CD4-positive, alpha-beta memory T cell (primary cell): ENCODE results near the gene ANKMY1. TPM values are rescaled to one million over a fixed set of nuclear protein-coding genes. Genes with fewer than 3 reads are reported as not detected.

Experiments
- CTCF ChIA-PET: fragments of 350-600 bp; sonication (Branson Sonifier 250); formaldehyde crosslinking; loops from one replicate; lab custom pipeline; 2021; ENCODE audit warnings: inconsistent platforms; ENCODE audit not compliant: partially characterized antibody; lab: Charles Lee
- POLR2A ChIA-PET: fragments of 350-600 bp; sonication (Branson Sonifier 250); formaldehyde crosslinking; loops from one replicate; lab custom pipeline; 2021; ENCODE audit not compliant: partially characterized antibody; lab: Charles Lee
- DNase-seq, 5 donors: peaks; one replicate each; pipeline versions ENCODE4 v3.0.0 to v3.0.0-alpha.2; 2020 to 2022; ENCODE audit warnings: mixed read lengths in 1 of 5
- H3K27ac ChIP-seq: one replicate; pipeline ENCODE4 v1.7.0; 2013; ENCODE audit warnings: low read depth, low read length
- H3K27me3 ChIP-seq: 2 replicates; pipeline ENCODE4 v1.7.0; 2013; ENCODE audit warnings: mild to moderate bottlenecking, low read length, moderate library complexity; ENCODE audit not compliant: insufficient read depth
- H3K36me3 ChIP-seq: 2 replicates; pipeline ENCODE4 v1.7.0; 2013; ENCODE audit warnings: mild to moderate bottlenecking, low read length, moderate library complexity; ENCODE audit not compliant: insufficient read depth
- H3K4me1 ChIP-seq: 2 replicates; pipeline ENCODE4 v1.7.0; 2013; ENCODE audit warnings: mild to moderate bottlenecking, low read length, moderate library complexity; ENCODE audit not compliant: insufficient read depth
- H3K4me3 ChIP-seq, 2 donors: one replicate each; pipeline ENCODE4 v1.7.0; 2013; ENCODE audit warnings: low read length in 2 of 2, mild to moderate bottlenecking in 1 of 2
- H3K9me3 ChIP-seq, 2 donors: one replicate each; pipeline ENCODE4 v1.7.0; 2013; ENCODE audit warnings: low read length in 2 of 2, control low read depth in 1 of 2; ENCODE audit not compliant: control insufficient read depth in 1 of 2
- H3K27ac Mint-ChIP-seq, 7 donors: one replicate each; pipeline ENCODE4 v1.8.0; 2020 to 2021; ENCODE audit warnings: mixed read lengths in 7 of 7, mild to moderate bottlenecking in 6 of 7, inconsistent platforms in 3 of 7, moderate library complexity in 3 of 7
- H3K27me3 Mint-ChIP-seq, 2 donors: one replicate each; pipeline ENCODE4 v1.8.0; 2020 to 2021; ENCODE audit warnings: mixed read lengths in 2 of 2
- H3K36me3 Mint-ChIP-seq, 2 donors: one replicate each; pipeline ENCODE4 v1.8.0; 2020 to 2021; ENCODE audit warnings: mixed read lengths in 2 of 2, inconsistent platforms in 1 of 2, mild to moderate bottlenecking in 1 of 2
- H3K4me1 Mint-ChIP-seq, 4 donors: one replicate each; pipeline ENCODE4 v1.8.0; 2020 to 2021; ENCODE audit warnings: mixed read lengths in 4 of 4, mild to moderate bottlenecking in 1 of 4
- H3K4me3 Mint-ChIP-seq, 8 donors: one replicate each; pipeline ENCODE4 v1.8.0; 2020 to 2021; ENCODE audit warnings: mixed read lengths in 8 of 8, mild to moderate bottlenecking in 7 of 8, moderate library complexity in 6 of 8, inconsistent platforms in 3 of 8
- H3K9me3 Mint-ChIP-seq, 8 donors: one replicate each; pipeline ENCODE4 v1.8.0; 2020 to 2021; ENCODE audit warnings: mixed read lengths in 8 of 8, mild to moderate bottlenecking in 5 of 8, inconsistent platforms in 3 of 8, moderate library complexity in 1 of 8
- intact Hi-C: fragments of 100-400 bp; cut with micrococcal nuclease; formaldehyde crosslinking; loops from one replicate; pipeline ENCODE4 v1.15.1; 2023
- polyA plus RNA-seq, 2 donors: library from polyadenylated mRNA; unstranded; fragments of 300-500 nt; fragmentation: Illumina TruSeq; gene quantifications; one replicate each; pipeline ENCODE4 v1.2.3, GENCODE V29; 2021
- total RNA-seq, 2 experiments: library from RNA; stranded (reverse); gene quantifications; one replicate each; pipeline ENCODE4 v1.2.3, GENCODE V29; 2021

ANKMY1 gene
- total and polyA plus RNA-seq, 4 experiments from 2014 or later: 9.4 to 84.8 (median 43.3) TPM

GRCh38 chr2:240441326-240441992 lies 116.3 kb downstream of the ANKMY1 start:
- ChIA-PET CTCF (interaction anchor here (1.6 kb wide), 1 partner anchor 208 kb away, joined by 6 read pairs; no protein-coding TSS in a partner anchor), POLR2A (no interaction called here)
- peak in 1 of 5 donors; percentile 7 for DNase-seq
- H3K36me3 ChIP-seq: no peaks in the 10 kb centered on the region
- H3K4me1 ChIP-seq: peaks cover 10% of the 10 kb centered on the region
- no peaks in the 10 kb centered on the region for H3K9me3 ChIP-seq
- H3K4me3 Mint-ChIP-seq: no peak overlapping the region
- intact Hi-C loops: no loop called here
- no peaks in the 10 kb centered on the region for H3K36me3 Mint-ChIP-seq
- peaks cover 4 to 8% of the 10 kb centered on the region in 2 donors for H3K27me3 Mint-ChIP-seq
- H3K27ac Mint-ChIP-seq: no peak overlapping the region
- H3K27me3 ChIP-seq: peaks cover 8% of the 10 kb centered on the region
- H3K9me3 Mint-ChIP-seq: no peaks in the 10 kb centered on the region
- H3K4me1 Mint-ChIP-seq: peaks cover 2 to 13% (median 4%) of the 10 kb centered on the region in 4 donors
- H3K4me3 ChIP-seq: no peak overlapping the region
- no peak overlapping the region for H3K27ac ChIP-seq

DNA sequence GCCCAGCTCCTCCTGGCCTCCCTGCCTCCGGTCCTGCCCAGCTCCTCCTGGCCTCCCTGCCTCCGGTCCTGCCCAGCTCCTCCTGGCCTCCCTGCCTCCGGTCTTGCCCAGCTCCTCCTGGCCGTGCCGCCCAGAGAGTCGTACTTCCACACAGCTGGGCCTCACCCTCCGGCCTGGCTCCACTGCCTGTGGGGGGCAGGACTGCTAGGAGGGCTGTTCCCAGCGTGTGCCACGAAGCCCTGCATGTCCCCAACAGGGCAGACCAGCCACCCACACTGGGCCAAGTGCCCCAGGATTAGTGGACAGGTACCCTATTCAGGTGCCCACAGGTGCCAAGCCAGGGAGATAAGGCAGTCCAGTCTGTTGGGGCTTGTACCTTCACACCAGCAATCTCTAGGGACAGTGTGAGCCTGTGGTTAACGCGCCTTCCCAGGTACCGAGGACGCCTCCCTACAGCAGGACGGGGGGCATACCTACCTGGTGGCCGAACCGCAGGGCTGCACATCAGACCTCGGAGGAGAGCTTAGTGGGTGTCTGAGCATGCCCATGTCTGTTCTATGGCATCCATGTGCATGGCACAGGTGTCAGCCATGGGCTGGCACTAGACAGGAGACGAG lies 117.0 kb downstream of the ANKMY1 start:
- CTCF ChIA-PET: no interaction called here
- H3K4me3 ChIP-seq: no peak overlapping the region
- no peak overlapping the region for H3K27ac Mint-ChIP-seq
- H3K4me1 Mint-ChIP-seq: peaks cover 2 to 13% (median 4%) of the 10 kb centered on the region in 4 donors
- peaks cover 11% of the 10 kb centered on the region for H3K4me1 ChIP-seq
- H3K9me3 ChIP-seq: no peaks in the 10 kb centered on the region
- H3K27ac ChIP-seq: no peak overlapping the region
- H3K9me3 Mint-ChIP-seq: no peaks in the 10 kb centered on the region
- no peak overlapping the region for H3K4me3 Mint-ChIP-seq
- DNase-seq: peak in 1 of 5 donors; percentile 28
- intact Hi-C loops: no loop called here
- POLR2A ChIA-PET: no interaction called here
- H3K27me3 ChIP-seq: peaks cover 8% of the 10 kb centered on the region
- no peaks in the 10 kb centered on the region for H3K36me3 Mint-ChIP-seq
- H3K27me3 Mint-ChIP-seq: peaks cover 4 to 8% of the 10 kb centered on the region in 2 donors
- no peaks in the 10 kb centered on the region for H3K36me3 ChIP-seq

- no peaks in the 10 kb centered on the region for H3K9me3 Mint-ChIP-seq
- Histone ChIP-seq H3K9me3 (no peaks in the 10 kb centered on the region), H3K36me3 (no peaks in the 10 kb centered on the region), H3K4me3 (no peak overlapping the region), H3K27me3 (peaks cover 8% of the 10 kb centered on the region), H3K27ac (no peak overlapping the region), H3K4me1 (peaks cover 11% of the 10 kb centered on the region)
- DNase-seq: no peak
- H3K36me3 Mint-ChIP-seq: no peaks in the 10 kb centered on the region
- ChIA-PET POLR2A (no interaction called here), CTCF (interaction anchor here (1.2 to 2.8 kb wide), 2 partner anchors 24 to 208 kb away, joined by 4 to 13 read pairs; no protein-coding TSS in a partner anchor)
- no peak overlapping the region for H3K27ac Mint-ChIP-seq
- peaks cover 4 to 7% of the 10 kb centered on the region in 2 donors for H3K27me3 Mint-ChIP-seq
- intact Hi-C loops: no loop called here
- peaks cover 2 to 13% (median 4%) of the 10 kb centered on the region in 4 donors for H3K4me1 Mint-ChIP-seq
- H3K4me3 Mint-ChIP-seq: no peak overlapping the region
Measured at GRCh38 chr2:240440251-240440650, 117.5 kb downstream of the ANKMY1 start.

GRCh38 chr2:240439698-240440151 lies 118.1 kb downstream of the ANKMY1 start:
- intact Hi-C loops: loop anchor here (2.0 to 5.0 kb wide), 3 partner anchors 128 to 393 kb away; partner anchors contain the start of gene RNPEPL1
- ChIA-PET POLR2A (no interaction called here), CTCF (interaction anchor here (1.2 to 2.8 kb wide), 3 partner anchors 24 to 207 kb away, joined by 4 to 13 read pairs (median 4); no protein-coding TSS in a partner anchor)
- Histone ChIP-seq H3K4me3 (no peak overlapping the region), H3K9me3 (no peaks in the 10 kb centered on the region), H3K36me3 (no peaks in the 10 kb centered on the region), H3K4me1 (peaks cover 13% of the 10 kb centered on the region), H3K27me3 (peaks cover 8% of the 10 kb centered on the region), H3K27ac (no peak overlapping the region)
- H3K4me1 Mint-ChIP-seq: peaks cover 2 to 14% (median 4%) of the 10 kb centered on the region in 4 donors
- H3K27me3 Mint-ChIP-seq: peaks cover 4% of the 10 kb centered on the region in 2 donors
- H3K4me3 Mint-ChIP-seq: no peak overlapping the region
- no peak overlapping the region for H3K27ac Mint-ChIP-seq
- no peak for DNase-seq
- no peaks in the 10 kb centered on the region for H3K36me3 Mint-ChIP-seq
- H3K9me3 Mint-ChIP-seq: no peaks in the 10 kb centered on the region

GRCh38 chr2:240438810-240439697 lies 118.7 kb downstream of the ANKMY1 start:
- peaks cover 16% of the 10 kb centered on the region for H3K4me1 ChIP-seq
- no peak overlapping the region for H3K27ac Mint-ChIP-seq
- H3K4me3 ChIP-seq: no peak overlapping the region
- no peaks in the 10 kb centered on the region for H3K36me3 Mint-ChIP-seq
- no peak overlapping the region for H3K4me3 Mint-ChIP-seq
- DNase-seq: no peak
- ChIA-PET CTCF (interaction anchor here (0.9 to 2.8 kb wide), 5 partner anchors 11 to 207 kb away, joined by 3 to 13 read pairs (median 4); no protein-coding TSS in a partner anchor), POLR2A (no interaction called here)
- no peaks in the 10 kb centered on the region for H3K9me3 ChIP-seq
- H3K27ac ChIP-seq: no peak overlapping the region
- H3K27me3 ChIP-seq: peaks cover 8% of the 10 kb centered on the region
- peaks cover 2 to 18% (median 7%) of the 10 kb centered on the region in 4 donors for H3K4me1 Mint-ChIP-seq
- H3K27me3 Mint-ChIP-seq: peaks cover 4% of the 10 kb centered on the region in 2 donors
- intact Hi-C loops: loop anchor here (1.0 to 5.0 kb wide), 4 partner anchors 128 to 393 kb away; partner anchors contain the start of gene RNPEPL1
- no peaks in the 10 kb centered on the region for H3K9me3 Mint-ChIP-seq
- no peaks in the 10 kb centered on the region for H3K36me3 ChIP-seq

DNA sequence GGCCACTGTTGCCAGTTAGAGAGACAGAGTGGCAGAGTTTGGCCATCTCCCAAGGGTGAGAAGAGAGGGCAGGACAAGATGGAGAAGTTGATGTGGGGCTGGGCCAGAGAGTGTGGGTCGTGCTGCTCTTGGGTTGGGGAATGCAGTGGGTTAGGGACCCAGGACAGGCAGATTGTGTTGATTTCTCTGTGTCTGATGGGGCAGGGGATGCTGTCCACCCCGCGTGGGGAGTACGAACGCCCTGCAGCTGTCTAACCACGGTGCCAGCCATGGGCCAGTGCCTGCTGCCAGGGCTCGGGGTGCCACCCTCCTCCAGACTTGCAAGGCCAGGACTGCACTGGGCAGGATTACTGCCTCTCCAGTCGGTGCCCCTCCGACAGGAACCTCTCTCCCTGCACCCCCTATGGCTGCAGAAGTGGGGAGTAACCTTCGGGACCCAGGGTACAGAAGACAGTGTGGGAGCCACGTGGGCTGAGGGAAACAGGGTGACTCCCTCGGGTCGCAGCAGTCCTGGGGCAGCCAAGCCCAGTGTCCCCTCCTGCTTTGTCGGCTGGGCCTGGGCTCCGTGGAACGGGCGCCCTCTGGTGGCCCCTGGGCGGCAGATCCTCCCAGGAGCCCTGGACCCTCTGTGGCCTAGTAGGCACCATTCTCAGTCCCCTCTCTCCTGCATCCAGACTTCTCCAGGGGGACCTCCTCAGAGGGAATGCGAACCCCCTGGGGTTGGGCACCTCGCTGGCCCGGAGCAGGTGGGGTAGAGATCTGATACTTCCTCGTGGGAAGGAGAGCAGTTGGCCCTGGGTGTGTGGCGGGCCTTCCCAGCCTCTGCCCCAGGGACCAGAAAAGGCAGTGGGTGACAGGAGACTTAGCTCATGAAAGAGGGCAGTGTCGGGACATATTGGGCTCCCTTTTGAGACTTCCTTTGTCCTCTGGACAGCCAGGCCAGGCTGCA lies 119.7 kb downstream of the ANKMY1 start:
- DNase-seq: peak in 4 of 5 donors; percentile 60 to 69 (median 64)
- Mint-ChIP-seq H3K4me1 (peaks cover 2 to 18% (median 9%) of the 10 kb centered on the region in 4 donors), H3K27ac (peak overlapping the region in 2 of 7 donors; percentile 47 to 72), H3K4me3 (peak overlapping the region in 2 of 8 donors; percentile 15 to 42), H3K27me3 (peaks cover 4 to 6% of the 10 kb centered on the region in 2 donors), H3K36me3 (no peaks in the 10 kb centered on the region), H3K9me3 (no peaks in the 10 kb centered on the region)
- Histone ChIP-seq H3K27ac (no peak overlapping the region), H3K27me3 (peaks cover 8% of the 10 kb centered on the region), H3K4me1 (peaks cover 16% of the 10 kb centered on the region), H3K36me3 (no peaks in the 10 kb centered on the region), H3K9me3 (no peaks in the 10 kb centered on the region), H3K4me3 (no peak overlapping the region)
- intact Hi-C loops: loop anchor here (1.0 to 5.0 kb wide), 4 partner anchors 129 to 394 kb away; partner anchors contain the start of gene RNPEPL1
- POLR2A ChIA-PET: no interaction called here
- CTCF ChIA-PET: interaction anchor here (0.9 to 2.8 kb wide), 4 partner anchors 10 to 206 kb away, joined by 3 to 13 read pairs (median 4); no protein-coding TSS in a partner anchor
